HUES64 (cell line): ENCODE measurements around the gene CYP4F3. TPM values are rescaled to one million over a fixed set of nuclear protein-coding genes. Genes with fewer than 3 reads are reported as not detected.
"Not testable (repeated sequence)": the region's sequence is repeated elsewhere in the genome, so short reads cannot be mapped to it uniquely, and the experiment has no call there.

Experiments
- H3K27ac ChIP-seq: 2 replicates; pipeline ENCODE4 v1.7.0; 2013; ENCODE audit warnings: low read depth, low read length, inconsistent platforms
- H3K27me3 ChIP-seq: 2 replicates; pipeline ENCODE4 v1.6.1; 2013; ENCODE audit warnings: mild to moderate bottlenecking, low read length; ENCODE audit not compliant: insufficient read depth
- H3K36me3 ChIP-seq: 2 replicates; pipeline ENCODE4 v1.6.1; 2013; ENCODE audit warnings: mild to moderate bottlenecking, low read length; ENCODE audit not compliant: insufficient read depth
- H3K4me1 ChIP-seq: 2 replicates; pipeline ENCODE4 v1.6.1; 2013; ENCODE audit warnings: mild to moderate bottlenecking, low read length, moderate library complexity; ENCODE audit not compliant: insufficient read depth
- H3K4me3 ChIP-seq: 2 replicates; pipeline ENCODE4 v1.5.1; 2013; ENCODE audit warnings: mild to moderate bottlenecking, low read length, moderate library complexity
- H3K9ac ChIP-seq: 2 replicates; pipeline ENCODE4 v1.6.1; 2013; ENCODE audit warnings: mild to moderate bottlenecking, low read depth, low read length
- H3K9me3 ChIP-seq: 2 replicates; pipeline ENCODE4 v1.6.1; 2013; ENCODE audit warnings: low read depth, low read length; ENCODE audit not compliant: insufficient read depth
- WGBS: fragments of 150-250, 120-280 bp; methylation state at CpG from one replicate; pipeline ENCODE4 v1.1.7; 2013; ENCODE audit warnings: missing lambda C conversion rate; 5-methylcytosine and 5-hydroxymethylcytosine counted together
- polyA plus RNA-seq, 2 experiments: library from polyadenylated mRNA; stranded (reverse); fragments of 50-300 nt; gene quantifications; one replicate each; pipeline ENCODE4 v1.2.3, GENCODE V29; 2013

CYP4F3 gene, protein sequence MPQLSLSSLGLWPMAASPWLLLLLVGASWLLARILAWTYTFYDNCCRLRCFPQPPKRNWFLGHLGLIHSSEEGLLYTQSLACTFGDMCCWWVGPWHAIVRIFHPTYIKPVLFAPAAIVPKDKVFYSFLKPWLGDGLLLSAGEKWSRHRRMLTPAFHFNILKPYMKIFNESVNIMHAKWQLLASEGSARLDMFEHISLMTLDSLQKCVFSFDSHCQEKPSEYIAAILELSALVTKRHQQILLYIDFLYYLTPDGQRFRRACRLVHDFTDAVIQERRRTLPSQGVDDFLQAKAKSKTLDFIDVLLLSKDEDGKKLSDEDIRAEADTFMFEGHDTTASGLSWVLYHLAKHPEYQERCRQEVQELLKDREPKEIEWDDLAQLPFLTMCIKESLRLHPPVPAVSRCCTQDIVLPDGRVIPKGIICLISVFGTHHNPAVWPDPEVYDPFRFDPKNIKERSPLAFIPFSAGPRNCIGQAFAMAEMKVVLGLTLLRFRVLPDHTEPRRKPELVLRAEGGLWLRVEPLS
- polyA plus RNA-seq (2013, experiment 1 of 2): not detected
- not detected for polyA plus RNA-seq (2013, experiment 2 of 2)

DNA sequence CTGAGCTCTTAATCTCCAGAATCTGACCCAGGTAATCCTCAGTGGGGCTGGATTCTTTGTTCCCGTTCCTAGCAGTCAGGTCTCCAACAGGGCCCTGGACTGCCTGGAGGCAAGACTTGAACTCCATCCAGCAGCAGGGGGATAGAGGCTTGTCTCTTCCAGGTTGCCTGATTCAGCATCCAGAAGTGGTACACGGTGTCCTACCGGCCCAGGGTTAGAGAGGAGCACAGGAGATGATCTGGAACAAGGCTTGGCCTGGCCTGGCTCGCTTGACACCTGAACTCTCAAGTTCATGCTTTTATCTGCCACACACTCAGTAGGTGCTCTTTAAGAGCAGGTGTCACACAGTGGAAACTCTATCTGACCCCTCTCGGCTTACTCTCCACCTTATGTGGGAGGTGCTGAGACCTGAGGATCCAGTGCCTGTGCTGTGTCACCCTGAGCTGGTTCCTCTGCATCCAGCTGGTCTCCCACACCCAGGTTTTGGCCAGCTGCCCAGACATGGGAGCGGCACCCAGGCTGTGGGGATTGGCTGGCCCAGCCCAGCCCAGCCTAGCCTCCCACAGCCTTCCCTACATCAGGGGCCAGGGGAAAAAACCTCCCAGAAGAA lies at the start of gene CYP4F3:
CYP4F3 (plus strand) TSS at position 604 of the 610 bp plus-strand sequence. CDS start 519 bp downstream, outside the sequence.
- Histone ChIP-seq H3K36me3 (no peaks in the 10 kb centered on the region), H3K4me1 (no peaks in the 10 kb centered on the region), H3K9ac (no peak within 1 kb of the TSS), H3K27me3 (no peaks in the 10 kb centered on the region), H3K4me3 (no peak within 1 kb of the TSS), H3K27ac (no peak within 1 kb of the TSS), H3K9me3 (peaks cover 89% of the 10 kb centered on the region)
- 72% methylated on average over 6 of the region's 6 CpGs for WGBS

DNA sequence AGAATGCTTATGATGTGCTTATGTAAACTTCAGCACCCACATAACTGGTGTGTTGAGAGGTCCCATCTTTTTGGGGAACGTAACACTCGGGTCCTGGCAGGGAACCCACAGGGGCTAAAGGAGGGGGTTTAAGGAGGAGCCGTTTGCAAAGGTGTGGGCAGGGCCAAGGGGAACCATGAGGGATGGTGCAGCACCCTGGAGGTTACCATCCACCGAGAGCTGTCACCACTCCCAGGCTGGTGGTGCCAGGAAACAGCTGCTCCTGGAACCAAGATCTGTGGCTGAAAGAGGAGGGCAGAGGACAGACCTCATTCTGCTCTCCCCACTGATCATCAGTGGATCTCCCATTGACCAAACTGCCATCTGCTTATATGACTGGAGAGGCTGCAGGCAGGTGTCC lies 48.9 kb upstream of the CYP4F3 start:
- peaks cover 76% of the 10 kb centered on the region for H3K9me3 ChIP-seq
- WGBS: 81% methylated on average over 4 of the region's 4 CpGs
- no peak overlapping the region for H3K9ac ChIP-seq
- H3K27ac ChIP-seq: no peak overlapping the region
- no peak overlapping the region for H3K4me3 ChIP-seq
- no peaks in the 10 kb centered on the region for H3K27me3 ChIP-seq
- H3K4me1 ChIP-seq: no peaks in the 10 kb centered on the region
- H3K36me3 ChIP-seq: no peaks in the 10 kb centered on the region

DNA sequence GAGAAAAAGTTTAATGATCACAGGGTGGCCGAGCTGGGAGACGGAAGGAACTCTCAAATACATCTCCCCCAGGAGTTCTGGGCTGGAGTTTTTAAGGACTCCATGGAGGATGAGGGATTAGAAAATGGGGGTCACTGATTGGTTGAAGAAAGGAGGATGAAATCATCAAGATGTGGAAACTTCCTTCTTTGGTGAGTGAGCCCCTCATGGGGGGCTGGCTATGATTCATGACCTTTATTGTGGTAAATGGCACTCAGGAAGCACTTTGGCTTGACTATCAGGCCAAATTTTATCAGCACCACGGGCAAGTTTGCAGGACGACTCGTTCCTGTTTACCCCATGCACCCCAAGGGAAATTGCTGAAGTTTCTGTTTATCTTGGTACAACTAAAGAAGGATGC lies 48.2 kb upstream of the CYP4F3 start:
- H3K27ac ChIP-seq, H3K4me3 ChIP-seq, H3K27me3 ChIP-seq, H3K9ac ChIP-seq, H3K4me1 ChIP-seq, H3K36me3 ChIP-seq: not testable (repeated sequence)
- peaks cover 70% of the 10 kb centered on the region for H3K9me3 ChIP-seq
- WGBS: 24% methylated on average over 3 of the region's 5 CpGs

DNA sequence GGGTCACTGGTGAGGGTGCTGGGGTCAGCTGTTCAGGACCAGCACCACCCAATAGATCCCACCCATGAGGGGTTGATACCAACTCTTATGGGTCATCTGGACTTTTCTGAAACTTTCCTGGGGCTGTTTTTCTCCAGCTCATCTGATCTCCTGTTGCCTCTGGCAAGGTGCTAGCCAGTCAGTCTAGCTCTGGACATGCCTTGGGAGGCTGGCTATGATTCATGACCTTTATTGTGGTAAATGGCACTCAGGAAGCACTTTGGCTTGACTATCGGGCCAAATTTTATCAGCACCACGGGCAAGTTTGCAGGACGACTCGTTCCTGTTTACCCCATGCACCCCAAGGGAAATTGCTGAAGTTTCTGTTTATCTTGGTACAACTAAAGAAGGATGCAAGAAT lies 46.9 kb upstream of the CYP4F3 start:
- H3K4me1 ChIP-seq, H3K27me3 ChIP-seq, H3K4me3 ChIP-seq, H3K36me3 ChIP-seq, H3K27ac ChIP-seq, H3K9ac ChIP-seq: not testable (repeated sequence)
- peaks cover 58% of the 10 kb centered on the region for H3K9me3 ChIP-seq
- WGBS: 67% methylated on average over 4 of the region's 4 CpGs

DNA sequence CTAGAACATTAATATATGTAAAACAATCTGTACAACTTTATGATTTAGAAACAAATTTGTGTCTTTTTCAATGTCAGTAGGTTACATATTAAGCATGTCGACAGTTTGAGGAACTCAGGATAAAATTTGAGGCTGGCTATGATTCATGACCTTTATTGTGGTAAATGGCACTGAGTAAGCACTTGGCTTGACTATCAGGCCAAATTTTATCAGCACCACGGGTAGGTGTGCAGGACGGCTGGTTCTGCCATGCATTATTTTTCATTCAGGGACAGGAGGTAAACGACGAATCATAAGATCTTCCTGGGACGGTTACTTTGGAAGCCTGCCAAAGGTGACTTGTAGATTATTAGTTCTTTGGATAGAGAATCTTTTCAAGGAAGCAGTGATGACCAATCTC lies 45.6 kb upstream of the CYP4F3 start:
- H3K9me3 ChIP-seq: peaks cover 46% of the 10 kb centered on the region
- 55% methylated on average over 6 of the region's 6 CpGs for whole genome bisulfite sequencing
- H3K4me3 ChIP-seq: no peak overlapping the region
- no peaks in the 10 kb centered on the region for H3K27me3 ChIP-seq
- no peaks in the 10 kb centered on the region for H3K4me1 ChIP-seq
- no peak overlapping the region for H3K27ac ChIP-seq
- no peaks in the 10 kb centered on the region for H3K36me3 ChIP-seq
- H3K9ac ChIP-seq: no peak overlapping the region

DNA sequence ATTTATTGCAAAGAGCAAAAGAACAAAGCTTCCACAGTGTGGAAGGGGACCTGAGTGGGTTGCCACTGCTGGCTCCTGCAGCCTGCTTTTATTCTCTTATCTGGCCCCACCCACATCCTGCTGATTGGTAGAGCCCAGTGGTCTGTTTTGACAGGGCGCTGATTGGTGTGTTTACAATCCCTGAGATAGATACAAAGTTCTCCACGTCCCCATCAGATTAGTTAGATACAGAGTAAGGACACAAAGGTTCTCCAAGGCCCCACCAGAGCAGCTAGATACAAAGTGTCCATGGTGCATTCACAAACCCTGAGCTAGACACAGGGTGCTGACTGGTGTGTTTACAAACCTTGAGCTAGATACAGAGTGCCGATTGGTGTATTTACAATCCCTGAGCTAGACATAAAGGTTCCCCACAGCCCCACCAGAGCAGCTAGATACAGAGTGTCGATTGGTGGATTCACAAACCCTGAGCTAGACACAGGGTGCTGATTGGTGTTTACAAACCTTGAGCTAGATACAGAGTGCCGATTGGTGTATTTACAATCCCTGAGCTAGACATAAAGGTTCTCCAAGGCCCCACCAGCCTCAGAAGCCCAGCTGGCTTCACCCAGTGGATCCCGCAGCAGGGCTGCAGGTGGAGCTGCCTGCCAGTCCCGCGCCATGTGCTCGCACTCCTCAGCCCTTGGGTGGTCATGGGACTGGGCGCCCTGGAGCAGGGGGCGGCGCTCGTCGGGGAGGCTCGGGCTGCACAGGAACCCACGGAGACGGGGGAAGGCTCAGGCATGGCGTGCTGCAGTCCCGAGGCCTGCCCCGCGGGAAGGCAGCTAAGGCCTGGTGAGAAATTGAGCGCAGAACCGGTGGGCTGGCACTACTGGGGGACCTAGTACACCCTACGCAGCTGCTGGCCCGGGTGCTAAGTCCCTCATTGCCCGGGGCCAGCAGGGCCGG lies 32.4 kb upstream of the CYP4F3 start:
- H3K4me3 ChIP-seq, H3K9ac ChIP-seq, H3K4me1 ChIP-seq, H3K27me3 ChIP-seq, H3K36me3 ChIP-seq, H3K27ac ChIP-seq: not testable (repeated sequence)
- 90% methylated on average over 26 of the region's 27 CpGs for whole genome bisulfite sequencing
- peaks cover 71% of the 10 kb centered on the region for H3K9me3 ChIP-seq

DNA sequence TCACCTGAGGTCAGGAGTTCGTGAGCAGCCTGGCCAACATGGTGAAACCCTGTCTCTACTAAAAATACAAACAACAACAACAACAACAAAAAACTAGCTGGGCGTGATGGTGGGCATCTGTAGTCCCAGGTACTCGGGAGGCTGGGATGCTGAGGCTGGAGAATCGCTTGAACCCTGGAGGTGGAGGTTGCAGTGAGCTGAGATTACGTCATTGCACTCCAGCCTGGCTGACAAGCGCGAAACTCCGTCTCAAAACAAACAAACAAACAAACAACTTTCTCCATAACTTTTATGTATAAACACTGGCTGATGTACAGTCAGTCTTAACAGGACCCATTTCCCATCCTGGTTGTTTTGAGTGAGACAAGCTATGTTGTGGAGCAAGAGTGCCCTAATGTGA lies 31.4 kb upstream of the CYP4F3 start:
- no peak overlapping the region for H3K27ac ChIP-seq
- H3K4me1 ChIP-seq: no peaks in the 10 kb centered on the region
- H3K4me3 ChIP-seq: no peak overlapping the region
- H3K27me3 ChIP-seq: no peaks in the 10 kb centered on the region
- no peaks in the 10 kb centered on the region for H3K36me3 ChIP-seq
- WGBS: 85% methylated on average over 8 of the region's 8 CpGs
- H3K9me3 ChIP-seq: peaks cover 74% of the 10 kb centered on the region
- no peak overlapping the region for H3K9ac ChIP-seq

DNA sequence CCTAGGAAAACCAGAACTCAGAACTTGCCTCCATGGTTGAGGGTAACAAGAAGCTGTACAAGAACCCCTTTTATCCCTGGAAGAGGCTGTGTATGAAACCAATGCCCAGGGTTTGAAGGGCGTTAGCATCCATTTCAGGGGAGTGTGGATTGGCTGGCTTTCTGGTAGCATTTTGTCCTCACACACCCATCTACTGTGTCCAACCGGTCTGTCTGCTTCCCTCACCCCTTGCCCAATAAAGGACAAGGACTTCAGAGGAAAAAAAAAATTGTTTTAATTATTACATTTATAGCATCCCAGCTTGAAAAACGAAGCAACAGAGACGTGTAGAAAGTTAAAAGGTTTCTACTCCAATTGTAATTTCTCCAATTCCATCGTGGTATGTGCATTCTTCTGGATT lies 28.4 kb upstream of the CYP4F3 start:
- Histone ChIP-seq H3K4me1 (no peaks in the 10 kb centered on the region), H3K4me3 (no peak overlapping the region), H3K27me3 (no peaks in the 10 kb centered on the region), H3K36me3 (no peaks in the 10 kb centered on the region), H3K9ac (no peak overlapping the region), H3K9me3 (peaks cover 74% of the 10 kb centered on the region), H3K27ac (no peak overlapping the region)
- WGBS: 21% methylated on average over 3 of the region's 5 CpGs

DNA sequence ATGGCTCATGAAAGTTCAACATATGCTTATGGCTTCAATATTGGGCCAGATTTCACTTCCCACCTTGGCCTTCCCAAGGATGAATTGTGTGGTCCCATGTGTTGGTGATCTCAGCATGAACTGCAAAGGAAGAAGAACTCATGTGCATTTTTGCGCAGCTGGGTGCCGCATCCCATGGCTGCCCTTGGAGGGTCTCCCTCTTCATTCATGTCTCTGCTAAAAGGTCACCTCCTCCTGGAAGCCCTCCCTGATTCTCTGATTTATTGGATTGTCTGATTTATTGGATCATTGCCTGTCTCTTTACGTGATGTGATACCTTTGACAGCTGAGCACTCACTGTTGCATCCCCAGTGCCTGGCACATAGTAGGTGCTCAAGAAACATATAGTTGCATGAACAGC lies 27.4 kb upstream of the CYP4F3 start:
- Histone ChIP-seq H3K27ac (no peak overlapping the region), H3K4me1 (no peaks in the 10 kb centered on the region), H3K27me3 (no peaks in the 10 kb centered on the region), H3K9ac (no peak overlapping the region), H3K36me3 (no peaks in the 10 kb centered on the region), H3K4me3 (no peak overlapping the region), H3K9me3 (peaks cover 81% of the 10 kb centered on the region)
- WGBS: 84% methylated on average over 3 of the region's 3 CpGs

DNA sequence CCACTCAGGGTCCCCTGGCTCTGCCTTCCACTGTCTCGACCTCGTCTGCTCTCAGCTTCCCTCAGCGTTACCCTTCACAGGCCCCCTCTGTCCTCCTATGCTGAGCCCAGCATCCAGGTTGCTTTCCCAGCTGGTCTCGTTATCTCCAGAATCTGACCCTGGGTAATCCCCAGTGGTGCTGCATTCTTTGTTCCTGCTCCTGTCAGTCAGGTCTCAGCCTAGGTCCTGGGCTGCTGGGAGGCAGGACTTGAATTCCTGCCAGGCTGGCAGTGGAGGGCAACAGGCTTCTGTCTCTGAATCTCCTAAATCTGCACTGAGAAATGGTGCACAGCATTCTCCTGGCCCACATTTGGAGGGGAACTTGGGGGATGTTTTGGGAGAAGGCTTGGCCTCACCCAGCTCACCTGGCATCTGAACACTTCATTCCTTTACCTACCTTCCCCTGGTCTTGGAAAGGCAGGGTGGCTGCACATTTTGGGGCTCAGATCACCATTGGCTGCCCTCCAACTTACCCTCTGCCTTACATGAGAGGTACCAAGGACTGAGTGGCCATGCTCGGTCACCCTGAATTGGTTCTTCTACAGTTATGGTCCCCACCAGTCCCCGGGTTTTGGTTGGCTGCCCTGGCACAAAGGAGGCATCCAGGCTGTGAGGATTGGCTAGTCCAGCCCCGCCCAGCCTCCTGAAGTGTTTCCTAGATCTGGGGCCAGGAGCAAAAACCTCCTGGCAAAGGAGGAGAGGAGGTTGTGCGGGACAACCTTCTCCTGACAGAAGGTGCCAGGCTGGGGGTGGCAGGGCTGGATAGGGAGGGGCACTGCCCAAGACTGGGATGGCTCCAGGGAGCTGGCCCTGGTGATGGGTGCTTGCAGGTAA lies 26.0 kb upstream of the CYP4F3 start, which contains the start of gene CYP4F8:
CYP4F8 (plus strand) TSS at position 712 of the 873 bp plus-strand sequence. CDS start 399 bp downstream, outside the sequence.
- no peaks in the 10 kb centered on the region for H3K4me1 ChIP-seq
- no peaks in the 10 kb centered on the region for H3K27me3 ChIP-seq
- H3K9ac ChIP-seq: no peak within 1 kb of the TSS
- H3K27ac ChIP-seq: no peak within 1 kb of the TSS
- 70% methylated on average over 8 of the region's 8 CpGs for WGBS
- H3K9me3 ChIP-seq: peaks cover 87% of the 10 kb centered on the region
- no peaks in the 10 kb centered on the region for H3K36me3 ChIP-seq
- no peak within 1 kb of the TSS for H3K4me3 ChIP-seq
